ENCODE measurements around the gene MRPL49. TPM values are rescaled to one million over a fixed set of nuclear protein-coding genes. Genes with fewer than 3 reads are reported as not detected.

The MRPL49 gene
- total RNA-seq, 1 experiment from 2014 or later: 111 TPM

- TF ChIP-seq SIN3A (IDR thresholded peaks at IDR 0.05; ENCODE audit: borderline replicate concordance, insufficient read depth, low read depth, low read length) (no peak), CTCF (IDR thresholded peaks at IDR 0.05) (no peak), POLR2AphosphoS5 (IDR thresholded peaks at IDR 0.05; ENCODE audit: low read depth, low read length) (no peak), TCF7L2 (IDR thresholded peaks at IDR 0.05; ENCODE audit: low read depth, low read length) (no peak)
- intact Hi-C loops (cut with micrococcal nuclease; ENCODE audit: unreplicated experiment) (loop anchor here (10.0 kb wide), 1 partner anchor 53 kb away; the partner anchor contains the start of gene CAPN1), in situ Hi-C loops (cut with HindIII; ENCODE audit: low pct_unique_long_range_greater_than_20kb, low sequenced_read_pairs) (no loop called here)
- Histone ChIP-seq H3K27ac (ENCODE audit: low read length) (no peak overlapping the region), H3K36me3 (ENCODE audit: control insufficient read depth, insufficient read depth, low read length) (peaks cover 12% of the 10 kb centered on the region; the same call in 1 of the 2 replicates), H3K4me3 (ENCODE audit: low read depth in 2 of 2, low read length in 2 of 2) (no peak overlapping the region), H3K27me3 (ENCODE audit: control insufficient read depth, insufficient read depth, low read length) (no peaks in the 10 kb centered on the region), H3K4me1 (ENCODE audit: control insufficient read depth, insufficient read depth, low read length) (peaks cover 16% of the 10 kb centered on the region), H3K9me3 (ENCODE audit: control insufficient read depth, insufficient read depth, low read depth, low read length) (no peaks in the 10 kb centered on the region)
- no TSS peak for BruUV-seq (replicated peaks)
- POLR2A ChIA-PET: interaction anchor here (0.5 kb wide), 1 partner anchor 843 kb away, joined by 3 read pairs; no protein-coding TSS in a partner anchor
- ATAC-seq (no peak), DNase-seq (ENCODE audit: low read depth, low spot score) (no peak)
- CTCF ChIA-PET: interaction anchor here (0.6 to 0.7 kb wide), 2 partner anchors 21 to 201 kb away, joined by 3 read pairs; no protein-coding TSS in a partner anchor
These were observed 9.3 kb downstream of the MRPL49 start for GRCh38 chr11:65131417-65131776.

GRCh38 chr11:65131895-65132237 is 9.7 kb downstream of the MRPL49 start:
- Histone ChIP-seq H3K27me3 (ENCODE audit: control insufficient read depth, insufficient read depth, low read length) (no peaks in the 10 kb centered on the region), H3K27ac (ENCODE audit: low read length) (no peak overlapping the region), H3K4me1 (ENCODE audit: control insufficient read depth, insufficient read depth, low read length) (peaks cover 16% of the 10 kb centered on the region), H3K36me3 (ENCODE audit: control insufficient read depth, insufficient read depth, low read length) (peaks cover 12% of the 10 kb centered on the region; the same call in 1 of the 2 replicates), H3K9me3 (ENCODE audit: control insufficient read depth, insufficient read depth, low read depth, low read length) (no peaks in the 10 kb centered on the region), H3K4me3 (ENCODE audit: low read depth in 2 of 2, low read length in 2 of 2) (no peak overlapping the region)
- no peak for TF ChIP-seq SIN3A (IDR thresholded peaks at IDR 0.05; ENCODE audit: borderline replicate concordance, insufficient read depth, low read depth, low read length)
- TF ChIP-seq TCF7L2 (IDR thresholded peaks at IDR 0.05; ENCODE audit: low read depth, low read length): no peak
- TF ChIP-seq REST (IDR thresholded peaks at IDR 0.05; ENCODE audit: insufficient read depth in 1 of 2, low read depth in 2 of 2, low read length in 1 of 2): no peak
- no peak for TF ChIP-seq POLR2AphosphoS5 (IDR thresholded peaks at IDR 0.05; ENCODE audit: low read depth, low read length)
- TF ChIP-seq CTCF (IDR thresholded peaks at IDR 0.05): no peak
- no peak for DNase-seq (ENCODE audit: low read depth, low spot score)
- POLR2A ChIA-PET: interaction anchor here (0.5 kb wide), 1 partner anchor 843 kb away, joined by 3 read pairs; no protein-coding TSS in a partner anchor
- intact Hi-C loops (cut with micrococcal nuclease; ENCODE audit: unreplicated experiment) (loop anchor here (10.0 kb wide), 1 partner anchor 53 kb away; the partner anchor contains the start of gene CAPN1), in situ Hi-C loops (cut with HindIII; ENCODE audit: low pct_unique_long_range_greater_than_20kb, low sequenced_read_pairs) (no loop called here)
- no TSS peak for BruUV-seq (replicated peaks)
- no peak for ATAC-seq
- CTCF ChIA-PET: interaction anchor here (0.6 to 0.7 kb wide), 2 partner anchors 17 to 22 kb away, joined by 3 read pairs; no protein-coding TSS in a partner anchor

All from Panc1 (cell line).